Fibroblast of lung (primary cell): ENCODE data around the gene LHFPL5. TPM values are rescaled to one million over a fixed set of nuclear protein-coding genes. Genes with fewer than 3 reads are reported as not detected.

Experiments used
- DNase-seq, 2 donors: peaks; one replicate each; pipeline versions ENCODE4 v3.0.0 to v3.0.0-alpha.2; 2010; ENCODE audit warnings: low read depth in 2 of 2
- H2AFZ ChIP-seq: 2 replicates; pipeline ENCODE4 v1.5.1; 2012; ENCODE audit warnings: low read length, control low read depth, inconsistent platforms
- H3K27ac ChIP-seq: 2 replicates; pipeline ENCODE4 v1.5.1; 2011; ENCODE audit warnings: low read length, control low read depth; ENCODE audit not compliant: insufficient read depth
- H3K27me3 ChIP-seq: 2 replicates; pipeline ENCODE4 v1.5.1; 2011; ENCODE audit warnings: mild to moderate bottlenecking, low read length; ENCODE audit not compliant: control insufficient read depth, insufficient read depth
- H3K36me3 ChIP-seq: 2 replicates; pipeline ENCODE4 v1.5.1; 2011; ENCODE audit warnings: low read length; ENCODE audit not compliant: control insufficient read depth, insufficient read depth
- H3K4me1 ChIP-seq: 2 replicates; pipeline ENCODE4 v1.5.1; 2011; ENCODE audit warnings: low read length; ENCODE audit not compliant: control insufficient read depth, insufficient read depth; ENCODE audit errors: extremely low read depth
- H3K4me2 ChIP-seq: 2 replicates; pipeline ENCODE4 v1.5.1; 2011; ENCODE audit warnings: low read length, control low read depth; ENCODE audit not compliant: insufficient read depth; ENCODE audit errors: extremely low read depth
- H3K4me3 ChIP-seq, 4 experiments: fragments of 200-600 bp in 1 of 4; sonication (generic) in 1 of 4; replicated peaks in 1 of 4; 2 replicates each; pipeline ENCODE4 v1.5.1; 2011 to 2016; ENCODE audit warnings: low read length in 4 of 4, low read depth in 3 of 4, mild to moderate bottlenecking in 3 of 4, control low read depth in 2 of 4, inconsistent platforms in 1 of 4, mixed read lengths in 1 of 4; ENCODE audit not compliant: insufficient read depth in 1 of 4; ENCODE audit errors: control extremely low read depth in 1 of 4
- H3K79me2 ChIP-seq: 2 replicates; pipeline ENCODE4 v1.5.1; 2012; ENCODE audit warnings: mild to moderate bottlenecking, low read length, inconsistent platforms; ENCODE audit not compliant: control insufficient read depth, insufficient read depth
- H3K9ac ChIP-seq: 2 replicates; pipeline ENCODE4 v1.5.1; 2011; ENCODE audit warnings: mild to moderate bottlenecking, low read length, control low read depth; ENCODE audit not compliant: insufficient read depth
- H3K9me3 ChIP-seq: 2 replicates; pipeline ENCODE4 v1.5.1; 2012; ENCODE audit warnings: low read depth, low read length; ENCODE audit not compliant: control insufficient read depth, insufficient read depth
- H4K20me1 ChIP-seq: 2 replicates; pipeline ENCODE4 v1.5.1; 2011; ENCODE audit warnings: low read length; ENCODE audit not compliant: control insufficient read depth, insufficient read depth; ENCODE audit errors: extremely low read depth
- EZH2 ChIP-seq: IDR thresholded peaks from 2 replicates; pipeline ENCODE4 v1.5.1; 2012; ENCODE audit warnings: low read length, control low read depth, mild to moderate bottlenecking; ENCODE audit errors: missing control alignments
- polyA plus RNA-seq, 2 donors: library from polyadenylated mRNA; depleted of rRNA in 1 of 2; stranded (reverse) in 1 of 2; unstranded in 1 of 2; fragments of >200 nt; gene quantifications; 2 replicates each; pipeline ENCODE4 v1.2.1, GENCODE V29; 2011 to 2012; ENCODE audit warnings: missing spikeins in 1 of 2
- total RNA-seq: library from RNA; depleted of rRNA; stranded (reverse); fragments of >200 nt; gene quantifications from 2 replicates; pipeline ENCODE4 v1.2.1, GENCODE V29; 2014
- TF ChIP-seq, protein P1 (sequence below), 2 donors: IDR thresholded peaks in 1 of 2; conservative IDR thresholded peaks in 1 of 2; 1 replicate in 1 of 2; 2 replicates in 1 of 2; pipeline ENCODE4 v1.5.1; 2011 to 2012; ENCODE audit warnings: low read length in 2 of 2, control low read depth in 1 of 2, inconsistent platforms in 1 of 2, low read depth in 1 of 2, mild to moderate bottlenecking in 1 of 2

The LHFPL5 gene
- total and polyA plus RNA-seq, 2 donors (not counting 1 experiment from before 2014, with no cell fraction given), result not detected

DNA sequence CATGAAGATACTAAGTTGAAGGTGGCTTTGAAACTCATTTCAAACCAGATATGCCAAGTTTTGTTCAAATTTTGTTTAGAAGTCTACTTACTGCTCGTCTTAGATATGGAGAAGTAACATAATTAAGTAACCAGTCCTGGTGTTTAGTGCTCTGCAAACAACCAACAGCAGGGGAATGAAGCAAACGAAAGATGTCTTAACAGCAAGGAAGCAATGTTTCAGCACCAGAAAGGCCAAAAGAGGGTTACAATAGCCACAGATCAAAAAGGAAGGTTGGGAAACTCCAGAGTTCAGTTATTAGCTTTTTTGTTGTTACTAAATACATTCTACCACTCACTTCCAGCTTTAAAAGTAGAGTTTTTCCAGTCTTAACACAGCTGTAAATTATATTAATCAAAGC is 45.1 kb downstream of the LHFPL5 start:
- H3K4me3 ChIP-seq, result no peak overlapping the region
- no peak overlapping the region for H2AFZ ChIP-seq
- H3K4me2 ChIP-seq, result no peak overlapping the region
- H3K9ac ChIP-seq, result no peak overlapping the region
- no peaks in the 10 kb centered on the region for H3K27me3 ChIP-seq
- no peaks in the 10 kb centered on the region for H3K4me1 ChIP-seq
- no peaks in the 10 kb centered on the region for H4K20me1 ChIP-seq
- no peaks in the 10 kb centered on the region for H3K9me3 ChIP-seq
- no peak overlapping the region for H3K27ac ChIP-seq
- no peak for TF ChIP-seq EZH2
- TF ChIP-seq, protein P1, sequence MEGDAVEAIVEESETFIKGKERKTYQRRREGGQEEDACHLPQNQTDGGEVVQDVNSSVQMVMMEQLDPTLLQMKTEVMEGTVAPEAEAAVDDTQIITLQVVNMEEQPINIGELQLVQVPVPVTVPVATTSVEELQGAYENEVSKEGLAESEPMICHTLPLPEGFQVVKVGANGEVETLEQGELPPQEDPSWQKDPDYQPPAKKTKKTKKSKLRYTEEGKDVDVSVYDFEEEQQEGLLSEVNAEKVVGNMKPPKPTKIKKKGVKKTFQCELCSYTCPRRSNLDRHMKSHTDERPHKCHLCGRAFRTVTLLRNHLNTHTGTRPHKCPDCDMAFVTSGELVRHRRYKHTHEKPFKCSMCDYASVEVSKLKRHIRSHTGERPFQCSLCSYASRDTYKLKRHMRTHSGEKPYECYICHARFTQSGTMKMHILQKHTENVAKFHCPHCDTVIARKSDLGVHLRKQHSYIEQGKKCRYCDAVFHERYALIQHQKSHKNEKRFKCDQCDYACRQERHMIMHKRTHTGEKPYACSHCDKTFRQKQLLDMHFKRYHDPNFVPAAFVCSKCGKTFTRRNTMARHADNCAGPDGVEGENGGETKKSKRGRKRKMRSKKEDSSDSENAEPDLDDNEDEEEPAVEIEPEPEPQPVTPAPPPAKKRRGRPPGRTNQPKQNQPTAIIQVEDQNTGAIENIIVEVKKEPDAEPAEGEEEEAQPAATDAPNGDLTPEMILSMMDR (conservative IDR thresholded peaks at IDR 0.05 in 1 of 2, IDR thresholded peaks at IDR 0.05 in 1 of 2; ENCODE audit: low read depth in 1 of 2, low read length in 2 of 2), result no peak
- no peak for DNase-seq
- no peaks in the 10 kb centered on the region for H3K79me2 ChIP-seq
- no peaks in the 10 kb centered on the region for H3K36me3 ChIP-seq

DNA sequence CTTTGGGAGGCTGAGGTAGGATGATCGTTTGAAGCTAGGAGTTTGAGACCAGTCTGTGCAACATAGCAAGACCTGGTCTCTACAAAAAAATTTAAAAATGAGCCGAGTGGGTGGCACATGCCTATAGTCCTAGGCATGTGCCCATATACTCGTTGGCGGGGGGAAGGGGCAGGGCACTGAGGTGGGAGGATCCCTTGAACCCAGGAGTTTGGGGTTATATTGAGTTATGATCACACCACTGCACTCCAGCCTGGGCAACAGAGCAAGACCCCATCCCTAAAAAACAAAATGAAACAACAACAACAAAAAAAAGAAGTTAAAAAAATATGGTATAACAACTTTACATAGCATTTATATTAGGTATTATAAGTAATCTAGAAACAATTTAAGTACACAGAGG is 47.8 kb downstream of the LHFPL5 start:
- Histone ChIP-seq H2AFZ (no peak overlapping the region), H3K4me1 (no peaks in the 10 kb centered on the region), H3K4me2 (no peak overlapping the region), H3K27me3 (no peaks in the 10 kb centered on the region), H3K36me3 (peaks cover 3% of the 10 kb centered on the region), H3K79me2 (no peaks in the 10 kb centered on the region), H3K4me3 (no peak overlapping the region), H3K9ac (no peak overlapping the region), H3K9me3 (no peaks in the 10 kb centered on the region), H3K27ac (no peak overlapping the region), H4K20me1 (no peaks in the 10 kb centered on the region)
- no peak for DNase-seq
- TF ChIP-seq, protein P1 (conservative IDR thresholded peaks at IDR 0.05 in 1 of 2, IDR thresholded peaks at IDR 0.05 in 1 of 2; ENCODE audit: low read depth in 1 of 2, low read length in 2 of 2), result no peak
- TF ChIP-seq EZH2, result no peak

DNA sequence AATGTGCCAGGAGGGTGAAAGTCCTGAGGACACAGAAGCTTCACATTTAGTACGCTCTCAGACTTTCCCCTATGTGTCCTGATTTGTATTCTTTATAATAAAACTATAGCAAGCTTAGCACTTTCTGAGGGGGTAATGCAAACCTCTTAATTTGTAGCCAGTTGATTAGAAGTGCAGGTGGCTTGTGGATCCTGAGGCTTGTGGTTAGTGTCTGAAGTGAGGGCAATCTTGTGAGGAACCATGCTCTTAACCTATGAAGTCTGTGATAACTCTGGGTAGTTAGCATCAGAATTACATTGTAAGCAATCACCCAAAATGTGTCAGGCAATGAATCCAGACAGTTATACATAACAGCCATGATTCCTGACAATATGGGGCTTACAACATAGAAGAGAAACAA is 51.1 kb downstream of the LHFPL5 start:
- H2AFZ ChIP-seq, result no peak overlapping the region
- H3K79me2 ChIP-seq, result no peaks in the 10 kb centered on the region
- no peak overlapping the region for H3K27ac ChIP-seq
- H3K9me3 ChIP-seq, result no peaks in the 10 kb centered on the region
- no peaks in the 10 kb centered on the region for H4K20me1 ChIP-seq
- H3K4me2 ChIP-seq, result no peak overlapping the region
- TF ChIP-seq, protein P1 (conservative IDR thresholded peaks at IDR 0.05 in 1 of 2, IDR thresholded peaks at IDR 0.05 in 1 of 2; ENCODE audit: low read depth in 1 of 2, low read length in 2 of 2), result no peak
- no peak for TF ChIP-seq EZH2
- H3K4me1 ChIP-seq, result no peaks in the 10 kb centered on the region
- H3K9ac ChIP-seq, result no peak overlapping the region
- H3K4me3 ChIP-seq, result no peak overlapping the region
- H3K27me3 ChIP-seq, result no peaks in the 10 kb centered on the region
- no peak for DNase-seq
- peaks cover 3% of the 10 kb centered on the region for H3K36me3 ChIP-seq
